Left ventricle myocardium superior (tissue), 1 donor: ENCODE results near the gene GMNN. TPM values are rescaled to one million over a fixed set of nuclear protein-coding genes. Genes with fewer than 3 reads are reported as not detected.
"Not testable (repeated sequence)": the region's sequence is repeated elsewhere in the genome, so short reads cannot be mapped to it uniquely, and the experiment has no call there.

Source experiments
- ATAC-seq: fragments of 200-7000 bp; cut with Tn5 transposase; one replicate; pipeline ENCODE4 v1.9.1; 2020; ENCODE audit warnings: mild to moderate bottlenecking, moderate library complexity
- DNase-seq: peaks from one replicate; pipeline ENCODE4 v3.0.0-alpha.2; 2020
- intact Hi-C: fragments of 100-400 bp; cut with micrococcal nuclease; formaldehyde crosslinking; loops from one replicate; pipeline ENCODE4 v1.11.0; 2022
- total RNA-seq: library from RNA; stranded (reverse); fragmentation: NEBNext Ultra II Directional; extraction: Animal tissue kit (Norgen Biotek cat#: 25700); gene quantifications from one replicate; pipeline ENCODE4 v1.2.1, GENCODE V29; 2021
- donor health status: DM: no; HTN: yes; CAD: no; lungs with severe emphysema.

GMNN gene
- total RNA-seq, 1 donor from 2014 or later: 8.3 TPM

DNA sequence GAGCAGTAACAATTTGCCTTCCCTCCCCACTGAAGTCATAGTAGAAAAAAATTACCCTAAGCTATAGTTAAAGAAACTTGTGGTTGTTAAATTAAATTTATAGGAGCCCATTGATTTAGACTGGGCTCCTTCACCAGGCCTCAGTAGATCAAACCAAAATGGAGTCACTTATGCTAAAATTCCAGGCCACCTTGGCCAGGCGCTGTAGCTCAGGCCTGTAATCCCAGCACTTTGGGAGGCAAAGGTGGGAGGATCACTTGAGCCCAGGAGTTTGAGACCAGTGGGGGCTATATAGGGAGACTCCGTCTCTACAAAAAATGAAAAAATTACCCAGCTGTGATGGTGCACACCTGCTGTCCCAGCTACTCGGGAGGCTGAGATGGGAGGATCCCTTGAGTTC, 15.0 kb upstream of the GMNN start:
- intact Hi-C loops: no loop called here
- ATAC-seq (no peak), DNase-seq (no peak)

DNA sequence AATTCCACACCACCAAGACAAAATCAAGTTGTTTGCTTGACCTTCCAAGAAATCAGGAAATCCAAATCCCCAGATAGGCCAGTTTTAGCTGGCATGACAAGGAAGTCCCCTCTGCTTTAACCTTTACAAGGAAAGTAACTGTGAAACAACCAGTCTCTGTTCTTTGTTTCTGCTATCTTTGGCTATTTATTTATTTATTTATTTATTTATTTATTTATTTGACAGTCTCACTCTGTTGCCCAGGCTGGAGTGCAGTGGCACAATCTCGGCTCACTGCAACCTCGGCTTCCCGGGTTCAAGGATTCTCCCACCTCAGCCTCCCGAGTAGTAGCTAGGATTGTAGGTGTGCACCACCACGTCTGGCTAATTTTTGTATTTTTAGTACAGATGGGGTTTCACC, 14.5 kb upstream of the GMNN start:
- intact Hi-C loops: no loop called here
- ATAC-seq (no peak), DNase-seq (no peak)

DNA sequence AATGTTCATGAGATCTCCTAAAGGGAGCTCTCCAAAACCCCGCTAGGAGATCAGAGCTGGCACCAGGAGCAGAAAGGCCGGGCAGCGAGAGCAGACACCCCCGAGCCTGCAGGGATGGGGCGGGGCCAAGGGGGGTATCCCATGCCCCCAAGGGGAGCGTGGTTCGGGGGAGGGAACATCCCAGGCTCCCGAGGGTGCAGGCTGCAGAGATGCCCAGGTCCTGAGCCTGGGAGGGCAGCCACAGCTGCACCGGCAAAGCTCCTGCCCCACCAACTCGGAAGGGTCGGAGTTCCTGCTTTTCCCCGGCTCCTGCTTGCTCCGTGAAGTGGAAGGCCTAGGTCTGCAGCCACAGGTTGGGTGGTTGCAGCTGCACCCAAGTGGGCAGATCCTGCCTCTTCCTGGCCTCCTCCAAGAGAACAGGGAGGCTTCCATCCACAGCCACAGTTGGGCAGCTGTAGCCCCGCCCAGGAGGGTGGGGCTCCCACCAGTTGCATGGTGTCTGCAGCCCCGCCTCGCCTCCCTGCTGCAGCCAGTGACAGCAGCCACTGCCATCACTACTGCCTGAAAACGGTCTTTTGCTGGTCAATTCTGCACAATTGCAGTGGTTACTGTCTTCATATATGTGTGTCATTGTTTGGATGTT, 13.4 kb upstream of the GMNN start:
- intact Hi-C loops: no loop called here
- DNase-seq (no peak), ATAC-seq (no peak)

DNA sequence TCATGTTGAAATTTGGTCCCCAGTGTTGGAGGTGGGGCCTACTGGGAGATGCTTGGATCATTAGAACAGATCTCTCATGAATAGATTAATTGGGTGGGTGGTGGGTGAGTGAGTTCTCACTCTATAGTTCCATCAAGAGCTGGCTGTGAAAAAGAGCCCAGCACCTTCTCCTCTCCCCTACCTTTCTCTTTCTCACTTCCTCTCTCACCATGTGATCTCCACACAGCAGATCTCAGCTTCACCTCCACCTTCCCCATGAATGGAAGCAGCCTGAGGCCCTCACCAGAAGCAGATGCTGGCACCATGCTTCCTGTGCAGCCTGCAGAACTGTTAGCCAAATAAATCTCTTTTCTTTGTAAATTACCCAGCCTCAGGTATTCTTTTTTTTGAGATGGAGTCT, 12.9 kb upstream of the GMNN start:
- intact Hi-C loops: no loop called here
- no peak for DNase-seq
- no peak for ATAC-seq

DNA sequence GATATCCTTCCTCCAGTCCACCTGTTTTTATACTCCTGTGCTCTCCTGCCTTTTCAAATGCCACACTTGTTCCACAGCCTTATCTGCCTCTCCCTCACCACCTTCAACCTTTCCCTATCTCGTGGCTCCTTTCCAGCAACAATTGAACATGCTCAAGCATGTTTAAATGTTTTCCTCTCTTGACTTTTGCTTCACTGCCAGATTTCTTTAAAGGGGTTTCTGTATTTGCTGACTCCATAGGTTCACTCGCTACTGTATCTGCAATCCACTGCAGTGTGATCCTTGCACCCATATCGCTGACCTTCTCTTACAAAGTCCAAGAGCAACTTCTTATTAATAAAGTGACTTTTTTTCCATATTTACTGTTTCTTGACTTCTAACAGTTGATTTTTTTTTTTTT, 11.2 kb upstream of the GMNN start:
- no peak for DNase-seq
- ATAC-seq: no peak
- intact Hi-C loops: no loop called here

DNA sequence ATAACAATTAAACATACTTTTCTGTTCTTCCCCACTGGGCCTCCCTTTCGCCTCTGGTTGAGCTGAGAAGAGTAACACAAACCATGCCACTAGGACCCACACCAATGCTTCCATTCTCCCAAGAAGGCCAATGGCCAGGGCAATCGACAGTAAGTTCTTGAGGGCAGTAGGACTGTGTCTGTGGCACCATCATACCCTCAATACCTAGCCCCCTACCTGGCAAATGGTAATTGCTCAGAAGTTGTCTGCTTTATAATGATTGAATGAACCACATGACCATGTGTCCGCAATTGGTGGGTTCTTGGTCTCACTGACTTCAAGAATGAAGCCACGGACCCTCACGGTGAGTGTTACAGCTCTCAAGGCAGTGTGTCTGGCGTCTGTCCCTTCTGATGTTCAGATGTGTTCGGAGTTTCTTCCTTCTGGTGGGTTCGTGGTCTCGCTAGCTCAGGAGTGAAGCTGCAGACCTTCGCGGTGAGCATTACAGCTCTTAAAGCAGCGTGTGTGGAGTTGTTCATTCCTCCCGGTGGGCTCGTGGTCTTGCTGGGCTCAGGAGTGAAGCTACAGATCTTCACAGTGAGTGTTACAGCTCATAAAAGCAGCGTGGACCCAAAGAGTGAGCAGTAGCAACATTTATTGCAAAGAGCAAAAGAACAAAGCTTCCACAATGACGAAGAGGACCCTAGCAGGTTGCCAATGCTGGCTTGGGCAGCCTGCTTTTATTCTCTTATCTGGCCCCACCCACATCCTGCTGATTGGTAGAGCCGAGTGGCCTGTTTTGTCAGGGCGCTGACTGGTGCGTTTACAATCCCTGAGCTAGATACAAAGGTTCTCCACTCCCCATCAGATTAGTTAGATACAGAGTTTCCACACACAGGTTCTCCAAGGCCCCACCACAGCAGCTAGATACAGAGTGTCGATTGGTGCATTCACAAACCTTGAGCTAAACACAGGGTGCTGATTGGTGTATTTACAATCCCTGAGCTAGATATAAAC, 9.6 kb upstream of the GMNN start:
- DNase-seq, intact Hi-C loops, ATAC-seq: not testable (repeated sequence)

DNA sequence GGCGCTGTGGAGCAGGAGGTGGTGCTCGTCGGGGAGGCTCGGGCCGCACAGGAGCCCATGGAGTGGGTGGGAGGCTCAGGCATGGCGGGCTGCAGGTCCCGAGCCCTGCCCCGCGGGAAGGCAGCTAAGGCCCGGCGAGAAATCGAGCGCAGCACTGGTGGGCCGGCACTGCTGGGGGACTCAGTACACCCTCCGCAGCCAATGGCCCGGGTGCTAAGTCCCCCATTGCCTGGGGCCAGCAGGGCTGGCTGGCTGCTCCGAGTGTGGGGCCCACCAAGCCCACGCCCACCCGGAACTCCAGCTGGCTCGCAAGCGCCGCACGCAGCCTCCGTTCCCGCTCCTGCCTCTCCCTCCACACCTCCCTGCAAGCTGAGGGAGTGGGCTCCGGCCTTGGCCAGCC, 8.8 kb upstream of the GMNN start:
- ATAC-seq, intact Hi-C loops, DNase-seq: not testable (repeated sequence)

DNA sequence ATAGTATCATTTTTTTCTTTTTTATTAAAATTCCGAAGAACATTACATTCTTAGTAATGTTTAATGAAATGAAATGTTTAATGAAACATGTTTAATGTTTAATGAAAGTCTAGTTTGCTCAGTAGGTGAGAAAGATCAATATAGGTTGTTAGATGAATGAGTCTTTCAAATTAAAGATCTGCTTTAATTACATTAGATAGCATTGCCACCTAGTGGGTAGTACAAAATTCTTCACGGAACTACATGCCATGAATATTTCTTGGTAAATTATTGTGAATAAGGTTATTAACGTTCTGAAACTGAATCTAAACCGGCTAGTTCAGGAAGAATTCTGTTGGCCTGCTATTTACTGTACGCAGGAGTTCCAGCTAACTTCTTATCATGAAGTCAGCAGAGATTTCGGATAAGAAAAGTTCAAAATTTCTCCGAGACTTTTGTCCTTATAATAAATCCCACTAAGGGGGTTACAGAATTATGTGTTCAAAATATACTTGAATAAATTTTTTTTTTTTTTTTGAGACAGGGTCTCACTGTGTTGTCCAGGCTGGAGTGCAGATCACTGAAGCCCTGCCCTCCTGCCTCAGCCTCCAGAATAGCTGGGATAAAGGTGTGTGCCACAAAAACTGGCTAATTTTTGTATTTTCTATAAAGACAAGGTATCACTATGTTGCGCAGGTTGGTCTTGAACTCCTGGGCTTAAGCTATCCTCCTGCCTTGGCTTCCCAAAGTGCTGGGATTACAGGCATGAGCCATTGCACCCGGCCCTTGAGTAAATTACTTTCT, 7.9 kb upstream of the GMNN start:
- DNase-seq (no peak), ATAC-seq (no peak)
- intact Hi-C loops: no loop called here

DNA sequence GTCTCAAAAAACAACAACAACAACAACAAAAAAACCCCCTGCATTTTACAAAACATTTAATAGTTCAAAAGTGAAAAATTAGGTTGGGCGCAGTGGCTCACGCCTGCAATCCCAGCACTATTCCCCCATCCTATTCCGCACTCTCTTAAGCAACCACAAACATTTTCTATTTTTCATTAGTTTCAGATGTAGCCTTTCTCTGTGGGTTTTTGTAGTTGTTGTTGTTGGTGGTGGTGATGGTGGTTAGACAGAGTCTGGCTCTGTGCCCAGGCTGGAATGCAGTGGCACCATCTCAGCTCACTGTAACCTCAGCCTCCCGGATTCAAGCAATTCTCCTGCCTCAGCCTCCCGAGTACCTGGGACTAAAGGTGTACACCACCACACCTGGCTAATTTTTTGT, 6.4 kb upstream of the GMNN start:
- DNase-seq (no peak), ATAC-seq (no peak)
- intact Hi-C loops: no loop called here

DNA sequence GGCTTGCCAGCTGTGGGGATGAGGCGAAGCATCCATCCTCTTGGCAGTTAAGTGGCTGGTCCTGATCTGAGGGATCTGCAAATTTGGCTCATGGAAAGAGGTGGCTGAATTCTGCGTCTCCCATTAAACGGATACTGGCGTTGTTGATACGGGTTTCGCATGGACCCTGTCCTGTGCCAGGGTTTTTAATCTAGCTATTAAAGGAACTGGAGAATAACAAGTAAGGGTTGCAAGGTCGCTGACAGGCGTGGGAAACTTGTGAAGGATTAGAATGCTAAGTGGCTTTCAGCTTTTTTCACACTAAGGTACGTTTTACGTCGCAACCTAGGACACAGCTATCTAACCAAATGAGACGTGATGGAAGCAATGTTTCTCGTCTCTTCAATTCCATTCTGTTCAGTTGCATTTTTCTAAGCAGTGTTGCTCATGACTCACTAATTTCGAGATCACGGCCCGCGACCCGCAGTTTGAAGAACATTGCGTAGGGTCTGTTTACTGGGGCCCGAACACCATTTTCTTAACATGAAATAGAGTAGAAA, 852 bp downstream of the GMNN start:
- ATAC-seq (no peak), DNase-seq (no peak)
- intact Hi-C loops: no loop called here

DNA sequence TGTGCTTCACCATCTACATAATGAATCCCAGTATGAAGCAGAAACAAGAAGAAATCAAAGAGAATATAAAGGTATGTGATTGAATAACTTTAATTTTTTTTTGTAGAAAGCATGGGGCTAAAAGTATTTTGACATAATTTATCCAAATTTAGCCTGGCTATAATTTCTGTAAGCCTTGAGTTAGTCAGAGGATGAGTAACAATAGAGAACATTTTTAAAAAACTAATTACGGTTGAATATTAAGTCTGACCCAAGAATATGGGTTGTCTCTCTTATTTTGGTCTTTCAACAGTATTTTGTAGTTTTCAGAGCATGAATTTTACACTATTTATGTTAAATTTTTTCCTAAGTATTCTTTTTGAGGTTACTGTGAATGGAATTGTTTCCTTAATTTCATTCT, 2.5 kb downstream of the GMNN start:
- DNase-seq: no peak
- ATAC-seq: no peak
- intact Hi-C loops: no loop called here

DNA sequence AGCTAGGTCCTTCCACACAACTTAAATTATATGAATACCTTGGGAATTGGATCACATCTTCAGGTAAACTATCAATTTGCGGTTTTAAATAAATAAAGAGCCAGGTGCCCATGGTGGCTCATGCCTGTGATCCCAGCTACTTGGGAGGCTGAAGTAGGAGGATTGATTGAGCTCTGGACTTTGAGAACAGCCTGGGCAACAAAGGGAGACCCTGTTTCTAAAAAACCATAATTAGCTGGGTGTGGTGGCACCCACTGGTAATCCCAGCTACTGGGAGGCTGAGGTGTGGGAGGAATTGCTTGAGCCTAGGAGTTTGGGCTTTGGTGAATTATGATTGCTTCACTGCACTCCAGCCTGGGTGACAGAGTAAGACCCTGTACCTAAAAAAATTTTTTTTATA, 3.4 kb downstream of the GMNN start:
- DNase-seq (no peak), ATAC-seq (no peak)
- intact Hi-C loops: no loop called here

DNA sequence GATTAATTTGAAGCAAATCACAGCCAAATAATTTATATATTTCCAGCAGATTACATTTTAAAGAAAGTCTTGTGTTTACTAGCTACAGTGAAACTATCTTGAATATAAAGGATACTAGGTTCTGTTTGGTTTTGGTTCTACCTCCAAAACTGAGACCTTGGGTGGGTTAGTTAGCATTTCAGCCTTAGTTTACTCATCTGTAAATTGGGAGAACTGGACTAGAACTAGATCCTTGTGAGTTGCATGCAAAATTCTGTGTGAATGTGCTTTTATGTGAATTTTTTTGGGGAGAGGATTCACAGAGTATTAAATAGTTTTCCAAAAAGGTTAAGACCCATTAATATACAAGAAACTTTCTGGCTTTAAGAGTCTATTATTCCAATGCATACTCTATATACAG, 4.1 kb downstream of the GMNN start:
- ATAC-seq (no peak), DNase-seq (no peak)
- intact Hi-C loops: no loop called here

DNA sequence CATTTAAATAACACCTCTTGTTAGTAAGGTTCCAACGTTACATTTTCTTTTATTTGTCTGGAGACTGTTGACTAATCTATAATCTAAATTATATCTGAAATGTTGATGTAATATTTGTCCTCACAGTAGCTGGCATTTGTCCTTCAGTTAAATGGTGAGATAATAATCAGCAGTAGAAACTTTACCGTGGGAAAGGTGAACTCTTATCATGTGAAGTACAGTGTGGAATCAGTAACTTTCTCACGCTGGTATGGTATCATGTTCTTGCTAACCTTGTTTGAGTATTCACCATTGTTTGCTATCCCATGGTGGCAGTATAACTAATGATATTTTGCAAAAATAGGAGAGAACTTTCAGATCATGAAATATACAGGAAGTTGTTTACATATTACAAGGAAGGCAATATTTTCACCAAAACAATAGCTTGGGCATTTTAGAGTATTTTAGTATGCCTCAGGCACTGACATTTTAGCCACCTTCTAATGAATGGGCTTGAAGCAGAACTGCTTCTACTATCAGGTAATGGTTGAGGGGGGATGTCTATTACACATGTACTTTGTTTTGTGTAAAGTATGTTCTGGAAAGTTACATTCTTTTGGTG, 4.8 kb downstream of the GMNN start:
- ATAC-seq (no peak), DNase-seq (no peak)
- intact Hi-C loops: no loop called here

DNA sequence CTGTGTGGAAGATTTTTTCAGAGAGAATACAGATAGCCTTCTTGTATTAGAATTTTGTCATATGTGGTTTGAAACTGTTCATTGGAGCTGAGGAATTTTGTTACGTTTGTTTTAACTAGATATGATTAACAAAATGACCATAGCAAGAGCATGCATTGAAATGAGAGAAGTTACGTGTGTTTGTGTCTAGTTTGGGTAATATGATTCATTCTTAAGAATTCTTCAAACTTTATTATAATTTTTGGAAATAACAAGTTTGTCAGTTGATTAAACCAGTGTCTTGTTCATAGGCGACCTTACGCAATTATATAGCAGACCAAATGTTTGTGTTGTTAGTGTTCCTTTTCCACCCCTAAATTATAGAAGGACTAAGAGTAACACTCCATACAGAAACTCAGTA, 5.5 kb downstream of the GMNN start:
- no peak for ATAC-seq
- DNase-seq: no peak

DNA sequence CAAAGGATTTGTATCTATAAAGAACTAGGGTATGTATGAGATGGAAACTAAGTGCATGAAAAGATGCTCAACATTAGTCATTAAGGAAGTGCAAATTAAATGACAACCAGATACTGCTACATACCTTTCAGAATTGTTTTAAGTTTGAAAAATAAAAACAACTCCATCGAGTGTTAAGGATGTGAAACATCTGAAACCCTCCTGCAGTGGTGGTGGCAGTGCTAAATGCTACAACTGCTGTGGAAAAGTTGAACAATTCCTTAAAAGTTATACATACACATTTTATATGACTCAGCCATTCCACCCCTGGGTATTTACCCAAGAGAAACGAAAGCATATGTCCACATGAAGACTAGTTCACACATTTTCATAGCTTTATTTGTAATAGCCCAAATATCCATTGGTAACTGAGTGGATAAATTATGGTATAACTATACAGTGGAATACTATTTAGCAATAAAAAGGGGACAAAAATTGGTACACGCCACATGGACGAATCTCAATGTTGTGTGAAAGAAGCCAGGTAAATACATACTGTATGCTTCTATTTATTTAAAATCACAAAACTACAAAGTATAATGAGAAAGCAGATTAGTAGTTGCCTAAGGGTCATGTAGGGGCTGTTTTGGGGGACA, 13.4 kb downstream of the GMNN start:
- DNase-seq: no peak
- intact Hi-C loops: no loop called here
- ATAC-seq: no peak

More for the DNA sequence above, 5.5 kb downstream of the GMNN start:
- intact Hi-C loops: no loop called here

DNA sequence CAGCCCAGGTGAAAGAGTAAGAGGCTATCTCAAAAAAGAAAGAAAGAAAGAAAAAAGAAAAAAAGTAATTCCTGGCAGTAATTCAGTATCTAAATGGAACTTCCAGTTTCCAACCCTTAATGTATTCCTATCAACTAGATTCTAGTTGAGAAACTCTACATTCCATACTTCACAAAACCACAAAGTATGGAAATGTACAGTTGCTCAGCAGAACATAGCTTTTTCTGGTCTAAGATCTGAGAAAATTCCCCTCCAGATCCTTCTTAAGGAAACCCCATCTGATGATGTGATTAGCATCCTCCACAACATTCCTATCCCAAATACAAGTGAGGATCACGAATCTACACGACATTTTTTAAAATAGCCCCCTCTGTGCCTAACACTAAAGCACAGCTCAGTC, 20.4 kb downstream of the GMNN start:
- intact Hi-C loops: no loop called here
- ATAC-seq (no peak), DNase-seq (no peak)

DNA sequence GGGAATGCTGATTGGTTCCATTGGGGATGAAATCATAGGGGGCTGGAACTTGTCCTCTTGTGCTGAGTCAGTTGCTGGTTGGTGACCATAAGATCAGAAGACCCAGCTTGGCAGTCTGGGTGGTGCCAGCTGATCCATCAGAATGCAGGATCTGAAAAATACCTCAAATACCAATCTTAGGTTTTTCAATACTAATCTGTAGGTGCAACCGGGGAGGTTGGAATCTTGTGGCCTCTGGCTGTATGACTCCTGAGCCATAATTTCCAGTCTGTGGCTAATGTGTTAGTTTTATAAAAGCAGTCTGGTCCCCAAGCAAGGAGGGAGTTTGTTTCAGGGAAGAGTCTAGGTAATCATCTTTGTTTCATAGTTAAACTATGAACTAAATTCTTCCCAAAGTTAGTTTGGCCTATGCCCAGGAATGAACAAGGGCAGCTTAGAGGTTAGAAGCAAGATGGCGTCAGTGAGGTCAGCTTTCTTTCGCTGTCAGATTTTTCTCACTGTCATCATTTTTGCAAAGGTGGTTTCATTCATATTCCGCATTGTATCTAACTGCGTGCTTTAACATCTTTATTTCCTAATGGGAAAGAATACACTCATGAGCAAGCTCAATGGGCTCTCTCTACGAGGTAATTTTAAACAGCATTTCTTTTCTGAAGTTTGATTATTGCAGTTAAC, 22.0 kb downstream of the GMNN start:
- ATAC-seq: no peak
- intact Hi-C loops: no loop called here
- no peak for DNase-seq
